Ramos (cell line): ENCODE data around the gene UHRF1.
"Not testable (repeated sequence)": the region's sequence is repeated elsewhere in the genome, so short reads cannot be mapped to it uniquely, and the experiment has no call there.

Experiments
- in situ Hi-C: fragments of 300-500 bp; cut with MboI; formaldehyde crosslinking; loops from one replicate; pipeline ENCODE4 v1.14.3; 2022; ENCODE audit warnings: low sequenced_read_pairs; ENCODE audit not compliant: unreplicated experiment

The UHRF1 gene

GRCh38 chr19:4969292-4969771 is 60.0 kb downstream of the UHRF1 start:
- in situ Hi-C loops = no loop called here

- in situ Hi-C loops = no loop called here
These were observed 60.7 kb downstream of the UHRF1 start for GRCh38 chr19:4969772-4970531.

- in situ Hi-C loops = no loop called here
These were observed 61.5 kb downstream of the UHRF1 start for GRCh38 chr19:4970558-4971423.

GRCh38 chr19:4971424-4971793 is 62.1 kb downstream of the UHRF1 start:
- in situ Hi-C loops = no loop called here

- in situ Hi-C loops = no loop called here
These were observed 62.7 kb downstream of the UHRF1 start for GRCh38 chr19:4971816-4972495.

- in situ Hi-C loops = no loop called here
These were observed 63.4 kb downstream of the UHRF1 start for GRCh38 chr19:4972509-4973230.

GRCh38 chr19:4974880-4975469 is 65.7 kb downstream of the UHRF1 start:
- in situ Hi-C loops = no loop called here

- in situ Hi-C loops = not testable (repeated sequence)
These were observed 66.3 kb downstream of the UHRF1 start for GRCh38 chr19:4975601-4976000.

GRCh38 chr19:4976401-4977298 is 67.3 kb downstream of the UHRF1 start:
- in situ Hi-C loops = no loop called here

- in situ Hi-C loops = no loop called here
These were observed 68.2 kb downstream of the UHRF1 start for GRCh38 chr19:4977299-4978174.

GRCh38 chr19:4979211-4979807 is 70.0 kb downstream of the UHRF1 start:
- in situ Hi-C loops = no loop called here

- in situ Hi-C loops = no loop called here
These were observed 70.8 kb downstream of the UHRF1 start for GRCh38 chr19:4980067-4980466.

GRCh38 chr19:4980838-4981680 is 71.8 kb downstream of the UHRF1 start:
- in situ Hi-C loops = no loop called here

- in situ Hi-C loops = no loop called here
These were observed 72.3 kb downstream of the UHRF1 start for GRCh38 chr19:4981681-4981958.

- in situ Hi-C loops = no loop called here
These were observed 74.2 kb downstream of the UHRF1 start for GRCh38 chr19:4983346-4984105.

GRCh38 chr19:4984106-4984380 is 74.7 kb downstream of the UHRF1 start:
- in situ Hi-C loops = no loop called here
